ENCODE data around the gene ADAMTS2.

GRCh38 chr5:179217956-179218942, 127.0 kb downstream of the ADAMTS2 start:
- TF ChIP-seq CTCF (IDR thresholded peaks at IDR 0.05; ENCODE audit: borderline replicate concordance, extremely low read depth, low read length, poor library complexity, severe bottlenecking), result no peak
- TF ChIP-seq EZH2 (IDR thresholded peaks at IDR 0.05; ENCODE audit: borderline replicate concordance, low read depth, low read length, severe bottlenecking), result no peak

All from DND-41 (cell line).